SU-DHL-6 (cell line): ENCODE results near the gene TTC39C.

Experiments used
- H2AFZ ChIP-seq: fragments of 200-600 bp; sonication (generic); 2 replicates; pipeline ENCODE4 v1.6.1; 2014; ENCODE audit warnings: low read depth, mild to moderate bottlenecking, moderate library complexity, mixed read lengths, antibody characterized with exemption, low read length; ENCODE audit not compliant: severe bottlenecking
- H3F3A ChIP-seq: fragments of 200-600 bp; shearing (Covaris generic); 2 replicates; pipeline ENCODE4 v1.6.0; 2016; ENCODE audit warnings: antibody characterized with exemption, mild to moderate bottlenecking; ENCODE audit not compliant: insufficient read depth
- H3K27ac ChIP-seq: fragments of 200-600 bp; sonication (generic); 2 replicates; pipeline ENCODE4 v1.5.1; 2016; ENCODE audit warnings: low read depth, mild to moderate bottlenecking, low read length, moderate library complexity, mixed read lengths
- H3K27me3 ChIP-seq: fragments of 200-600 bp; sonication (generic), shearing (Covaris generic); 2 replicates; pipeline ENCODE4 v1.6.0; 2014; ENCODE audit warnings: mild to moderate bottlenecking, low read length
- H3K36me3 ChIP-seq: fragments of 200-600 bp; sonication (generic); 2 replicates; pipeline ENCODE4 v1.6.1; 2014; ENCODE audit warnings: mild to moderate bottlenecking, low read length, mixed read lengths
- H3K4me2 ChIP-seq: fragments of 300-600, 200-600 bp; shearing (Covaris generic), sonication (generic); 2 replicates; pipeline ENCODE4 v1.6.0; 2014; ENCODE audit warnings: low read length, low read depth, mild to moderate bottlenecking; ENCODE audit not compliant: poor library complexity, severe bottlenecking
- H3K4me3 ChIP-seq: fragments of 200-600 bp; sonication (generic); 2 replicates; pipeline ENCODE4 v1.5.1; 2014; ENCODE audit warnings: antibody characterized with exemption, low read length, mild to moderate bottlenecking, mixed read lengths; ENCODE audit not compliant: insufficient read depth, poor library complexity, severe bottlenecking
- H3K79me2 ChIP-seq: fragments of 200-600 bp; sonication (generic); 2 replicates; pipeline ENCODE4 v1.6.1; 2014; ENCODE audit warnings: mild to moderate bottlenecking, low read length, moderate library complexity; ENCODE audit not compliant: insufficient read depth
- H3K9ac ChIP-seq: fragments of 200-600 bp; sonication (generic); 2 replicates; pipeline ENCODE4 v1.7.0; 2014; ENCODE audit warnings: mild to moderate bottlenecking, low read length
- H3K9me2 ChIP-seq: fragments of 200-600 bp; sonication (generic); replicated peaks from 2 replicates; pipeline ENCODE4 v1.6.1; 2014; ENCODE audit warnings: low read length; ENCODE audit not compliant: insufficient read depth
- H3K9me3 ChIP-seq: fragments of 200-600 bp; sonication (generic); 2 replicates; pipeline ENCODE4 v1.6.1; 2014; ENCODE audit warnings: low read length, mixed read lengths; ENCODE audit not compliant: insufficient read depth
- H4K20me1 ChIP-seq: fragments of 200-600 bp; sonication (generic); 2 replicates; pipeline ENCODE4 v1.6.1; 2014; ENCODE audit warnings: low read depth, mild to moderate bottlenecking, antibody characterized with exemption, low read length, moderate library complexity, mixed read lengths
- CTCF ChIP-seq: fragments of 200-600 bp; sonication (generic); IDR thresholded peaks from one replicate; pipeline ENCODE4 v1.5.1; 2017; ENCODE audit warnings: antibody characterized with exemption, mild to moderate bottlenecking, low read length, moderate library complexity; ENCODE audit not compliant: insufficient read depth, poor library complexity, severe bottlenecking
- EZH2phosphoT487 ChIP-seq: fragments of 200-600 bp; sonication (generic), shearing (Covaris generic); conservative IDR thresholded peaks from 2 replicates; pipeline ENCODE4 v1.6.1; 2018; ENCODE audit warnings: mild to moderate bottlenecking, antibody characterized with exemption, low read length, moderate library complexity, mixed read lengths

TTC39C gene

GRCh38 chr18:24090876-24091275 lies 76.3 kb downstream of the TTC39C start:
- Histone ChIP-seq H3K9me3 (no peaks in the 10 kb centered on the region), H2AFZ (no peak overlapping the region), H3K9me2 (no peaks in the 10 kb centered on the region), H3K27ac (no peak overlapping the region), H3F3A (no peaks in the 10 kb centered on the region), H3K4me2 (no peak overlapping the region), H3K9ac (no peak overlapping the region), H3K27me3 (no peaks in the 10 kb centered on the region), H3K36me3 (no peaks in the 10 kb centered on the region), H3K4me3 (no peak overlapping the region), H3K79me2 (no peaks in the 10 kb centered on the region), H4K20me1 (no peaks in the 10 kb centered on the region)
- no peak for TF ChIP-seq EZH2phosphoT487

- no peaks in the 10 kb centered on the region; the same call in 1 of the 2 replicates for H3K9me3 ChIP-seq
- no peak overlapping the region for H3K27ac ChIP-seq
- no peaks in the 10 kb centered on the region for H3K79me2 ChIP-seq
- H3K9me2 ChIP-seq = no peaks in the 10 kb centered on the region
- no peaks in the 10 kb centered on the region for H3K36me3 ChIP-seq
- no peaks in the 10 kb centered on the region for H4K20me1 ChIP-seq
- H3K4me2 ChIP-seq = no peak overlapping the region
- no peaks in the 10 kb centered on the region for H3F3A ChIP-seq
- H3K9ac ChIP-seq = no peak overlapping the region
- H3K4me3 ChIP-seq = no peak overlapping the region
- no peaks in the 10 kb centered on the region for H3K27me3 ChIP-seq
- TF ChIP-seq EZH2phosphoT487 (no peak), CTCF (no peak)
- no peak overlapping the region for H2AFZ ChIP-seq
Measured at GRCh38 chr18:24094561-24094960, 80.0 kb downstream of the TTC39C start.

DNA sequence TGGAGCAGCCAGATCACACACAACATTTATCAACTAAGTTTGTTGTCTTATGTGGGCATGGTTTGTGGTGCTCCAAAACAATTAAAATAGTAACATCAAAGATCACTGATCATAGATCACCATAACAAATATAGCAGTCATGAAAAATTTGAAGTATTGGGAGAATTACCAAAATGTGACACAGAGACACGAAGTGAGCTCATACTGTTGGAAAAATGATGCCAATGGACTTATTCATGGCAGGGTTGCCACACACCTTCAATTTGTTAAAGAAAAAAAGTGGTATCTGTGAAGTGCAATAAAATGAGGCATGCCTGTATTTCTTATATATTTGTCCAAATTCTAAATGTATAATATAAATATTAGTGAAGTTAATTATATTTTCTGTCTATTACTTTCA lies 81.4 kb downstream of the TTC39C start:
- Histone ChIP-seq H3K9me3 (no peaks in the 10 kb centered on the region; the same call in 1 of the 2 replicates), H3K9ac (no peak overlapping the region), H3K4me3 (no peak overlapping the region), H2AFZ (no peak overlapping the region), H3F3A (no peaks in the 10 kb centered on the region), H3K36me3 (no peaks in the 10 kb centered on the region), H3K79me2 (no peaks in the 10 kb centered on the region), H4K20me1 (no peaks in the 10 kb centered on the region), H3K9me2 (no peaks in the 10 kb centered on the region), H3K27me3 (no peaks in the 10 kb centered on the region), H3K27ac (no peak overlapping the region), H3K4me2 (no peak overlapping the region)
- TF ChIP-seq CTCF (no peak), EZH2phosphoT487 (no peak)

- H3K79me2 ChIP-seq = no peaks in the 10 kb centered on the region
- TF ChIP-seq CTCF = no peak
- TF ChIP-seq EZH2phosphoT487 = no peak
- H3K9ac ChIP-seq = no peak overlapping the region
- no peaks in the 10 kb centered on the region for H3F3A ChIP-seq
- no peak overlapping the region for H3K4me3 ChIP-seq
- H3K27me3 ChIP-seq = no peaks in the 10 kb centered on the region
- H3K4me2 ChIP-seq = no peak overlapping the region
- H3K27ac ChIP-seq = no peak overlapping the region
- no peaks in the 10 kb centered on the region for H4K20me1 ChIP-seq
- H3K9me3 ChIP-seq = no peaks in the 10 kb centered on the region
- H3K36me3 ChIP-seq = no peaks in the 10 kb centered on the region
- no peak overlapping the region for H2AFZ ChIP-seq
- no peaks in the 10 kb centered on the region for H3K9me2 ChIP-seq
Measured at GRCh38 chr18:24103320-24104021, 88.9 kb downstream of the TTC39C start.
